Caco-2 (cell line): Measurements from ENCODE around the gene PSPN. TPM values are rescaled to one million over a fixed set of nuclear protein-coding genes. Genes with fewer than 3 reads are reported as not detected.

Experiments used
- BruUV-seq: library from RNA; stranded (reverse); fragments of 400-500 nt; replicated peaks from 2 replicates; lab custom pipeline; 2021; lab: Mats Ljungman, UMichigan
- CTCF ChIA-PET: fragments of 300-600 bp; sonication (Branson Sonifier 250); formaldehyde crosslinking; loops from one replicate; lab custom pipeline; 2022; ENCODE audit warnings: antibody characterized with exemption; lab: Charles Lee
- POLR2A ChIA-PET: fragments of 300-600 bp; sonication (Branson Sonifier 250); formaldehyde crosslinking; loops from one replicate; lab custom pipeline; 2022; ENCODE audit warnings: antibody characterized with exemption; lab: Charles Lee
- DNase-seq, 2 experiments: peaks; one replicate each; pipeline versions ENCODE4 v3.0.0 to v3.0.0-alpha.2; 2020 to 2022
- H3K27me3 ChIP-seq: replicated peaks from 2 replicates; pipeline ENCODE4 v1.6.0; 2011; ENCODE audit warnings: low read length; ENCODE audit not compliant: control insufficient read depth, insufficient read depth
- H3K36me3 ChIP-seq: 2 replicates; pipeline ENCODE4 v1.5.1; 2011; ENCODE audit warnings: low read length; ENCODE audit not compliant: control insufficient read depth, insufficient read depth
- H3K4me1 ChIP-seq: fragments of 250-450 bp; sonication (Bioruptor Pico); 2 replicates; pipeline ENCODE4 v1.5.1; 2020; ENCODE audit warnings: mild to moderate bottlenecking
- H3K4me3 ChIP-seq: 2 replicates; pipeline ENCODE4 v1.5.1; 2011; ENCODE audit warnings: low read depth, mild to moderate bottlenecking, control low read depth, low read length
- H3K9me3 ChIP-seq: fragments of 250-450 bp; sonication (Bioruptor Pico); 2 replicates; pipeline ENCODE4 v1.5.1; 2020; ENCODE audit warnings: mild to moderate bottlenecking, moderate library complexity
- H3K27ac Mint-ChIP-seq: one replicate; pipeline ENCODE4 v1.8.0; 2022; ENCODE audit warnings: mixed read lengths; ENCODE audit not compliant: unreplicated experiment
- H3K27me3 Mint-ChIP-seq: one replicate; pipeline ENCODE4 v1.8.0; 2022; ENCODE audit warnings: mixed read lengths; ENCODE audit not compliant: insufficient read depth, unreplicated experiment
- H3K36me3 Mint-ChIP-seq: one replicate; pipeline ENCODE4 v1.8.0; 2022; ENCODE audit warnings: mild to moderate bottlenecking, mixed read lengths; ENCODE audit not compliant: insufficient read depth, unreplicated experiment
- H3K4me1 Mint-ChIP-seq: one replicate; pipeline ENCODE4 v1.8.0; 2022; ENCODE audit warnings: low read depth, mixed read lengths; ENCODE audit not compliant: unreplicated experiment
- H3K4me3 Mint-ChIP-seq: one replicate; pipeline ENCODE4 v1.8.0; 2022; ENCODE audit warnings: mild to moderate bottlenecking, moderate library complexity, mixed read lengths; ENCODE audit not compliant: unreplicated experiment
- H3K9me3 Mint-ChIP-seq: one replicate; pipeline ENCODE4 v1.8.0; 2022; ENCODE audit warnings: mixed read lengths; ENCODE audit not compliant: unreplicated experiment
- CTCF ChIP-seq, 2 experiments: fragments of 200-600 bp in 1 of 2; IDR thresholded peaks; 1 replicate in 1 of 2; 2 replicates in 1 of 2; pipeline versions ENCODE4 v1.5.1 to v1.8.0; 2011 to 2022; ENCODE audit warnings: antibody characterized with exemption in 1 of 2, control low read depth in 1 of 2, inconsistent platforms in 1 of 2, low read depth in 1 of 2, low read length in 1 of 2, mild to moderate bottlenecking in 1 of 2, moderate library complexity in 1 of 2; ENCODE audit not compliant: insufficient read depth in 1 of 2, severe bottlenecking in 1 of 2, unreplicated experiment in 1 of 2
- intact Hi-C: fragments of 100-400 bp; cut with micrococcal nuclease; formaldehyde crosslinking; loops from one replicate; pipeline ENCODE4 v1.10.0; 2022; ENCODE audit not compliant: unreplicated experiment
- total RNA-seq: library from RNA; stranded (reverse); gene quantifications from 2 replicates; pipeline ENCODE4 v1.2.3, GENCODE V29; 2022

The PSPN gene
- total RNA-seq, 1 experiment from 2014 or later: 2.9 TPM

- H3K27me3 ChIP-seq: no peaks in the 10 kb centered on the region
- Mint-ChIP-seq H3K36me3 (peaks cover 79% of the 10 kb centered on the region), H3K27ac (no peak overlapping the region), H3K4me3 (no peak overlapping the region), H3K9me3 (no peaks in the 10 kb centered on the region), H3K4me1 (peaks cover 5% of the 10 kb centered on the region), H3K27me3 (no peaks in the 10 kb centered on the region)
- peaks cover 5% of the 10 kb centered on the region for H3K36me3 ChIP-seq
- no peak overlapping the region for H3K4me3 ChIP-seq
- TF ChIP-seq CTCF (IDR thresholded peaks at IDR 0.05; ENCODE audit: insufficient read depth in 1 of 2, low read depth in 1 of 2, low read length in 1 of 2, severe bottlenecking in 1 of 2, unreplicated experiment in 1 of 2): no peak
- POLR2A ChIA-PET: no interaction called here
- H3K4me1 ChIP-seq: no peaks in the 10 kb centered on the region
- BruUV-seq: no TSS peak
- CTCF ChIA-PET: interaction anchor here (0.6 kb wide), 1 partner anchor 12 kb away, joined by 3 read pairs; no protein-coding TSS in a partner anchor
- DNase-seq: peak in 1 of 2 experiments; percentile 32
- H3K9me3 ChIP-seq: no peaks in the 10 kb centered on the region
- intact Hi-C loops: no loop called here
Observed at GRCh38 chr19:6414793-6415590, 39.3 kb upstream of the PSPN start.

- DNase-seq: peak in 1 of 2 experiments; percentile 36
- Histone ChIP-seq H3K4me3 (no peak overlapping the region), H3K36me3 (peaks cover 5% of the 10 kb centered on the region), H3K4me1 (no peaks in the 10 kb centered on the region), H3K27me3 (no peaks in the 10 kb centered on the region), H3K9me3 (no peaks in the 10 kb centered on the region)
- Mint-ChIP-seq H3K4me1 (peaks cover 5% of the 10 kb centered on the region), H3K36me3 (peaks cover 74% of the 10 kb centered on the region), H3K27ac (no peak overlapping the region), H3K27me3 (no peaks in the 10 kb centered on the region), H3K9me3 (no peaks in the 10 kb centered on the region), H3K4me3 (no peak overlapping the region)
- ChIA-PET POLR2A (no interaction called here), CTCF (interaction anchor here (0.6 kb wide), 1 partner anchor 11 kb away, joined by 3 read pairs; no protein-coding TSS in a partner anchor)
- intact Hi-C loops: no loop called here
- TF ChIP-seq CTCF (IDR thresholded peaks at IDR 0.05; ENCODE audit: insufficient read depth in 1 of 2, low read depth in 1 of 2, low read length in 1 of 2, severe bottlenecking in 1 of 2, unreplicated experiment in 1 of 2): no peak
- BruUV-seq: TSS peak; percentile 53
Observed at GRCh38 chr19:6413721-6414643, 38.2 kb upstream of the PSPN start.

- ChIA-PET POLR2A (no interaction called here), CTCF (no interaction called here)
- H3K4me3 ChIP-seq: no peak overlapping the region
- DNase-seq: no peak
- peaks cover 3% of the 10 kb centered on the region for H3K36me3 ChIP-seq
- Mint-ChIP-seq H3K27me3 (no peaks in the 10 kb centered on the region), H3K9me3 (no peaks in the 10 kb centered on the region), H3K4me3 (no peak overlapping the region), H3K36me3 (peaks cover 67% of the 10 kb centered on the region), H3K27ac (no peak overlapping the region), H3K4me1 (peaks cover 5% of the 10 kb centered on the region)
- H3K27me3 ChIP-seq: no peaks in the 10 kb centered on the region
- BruUV-seq: no TSS peak
- intact Hi-C loops: no loop called here
- no peak for TF ChIP-seq CTCF (IDR thresholded peaks at IDR 0.05; ENCODE audit: insufficient read depth in 1 of 2, low read depth in 1 of 2, low read length in 1 of 2, severe bottlenecking in 1 of 2, unreplicated experiment in 1 of 2)
- no peaks in the 10 kb centered on the region for H3K9me3 ChIP-seq
- H3K4me1 ChIP-seq: no peaks in the 10 kb centered on the region
Observed at GRCh38 chr19:6413291-6413690, 37.6 kb upstream of the PSPN start.
